PC-3 (cell line): Measurements from ENCODE around the gene CA10.

Source experiments
- EZH2 ChIP-seq: fragments of 300-600 bp; sonication (generic); IDR thresholded peaks from one replicate; pipeline ENCODE4 v1.6.1; 2017; ENCODE audit warnings: antibody characterized with exemption, mild to moderate bottlenecking, low read length; ENCODE audit not compliant: unreplicated experiment
- TF ChIP-seq, protein P1 (sequence below): fragments of 300-600 bp; sonication (generic); conservative IDR thresholded peaks from 2 replicates; pipeline ENCODE4 v1.5.1; 2017; ENCODE audit warnings: antibody characterized with exemption, low read depth, mild to moderate bottlenecking, low read length

- TF ChIP-seq, protein P1, sequence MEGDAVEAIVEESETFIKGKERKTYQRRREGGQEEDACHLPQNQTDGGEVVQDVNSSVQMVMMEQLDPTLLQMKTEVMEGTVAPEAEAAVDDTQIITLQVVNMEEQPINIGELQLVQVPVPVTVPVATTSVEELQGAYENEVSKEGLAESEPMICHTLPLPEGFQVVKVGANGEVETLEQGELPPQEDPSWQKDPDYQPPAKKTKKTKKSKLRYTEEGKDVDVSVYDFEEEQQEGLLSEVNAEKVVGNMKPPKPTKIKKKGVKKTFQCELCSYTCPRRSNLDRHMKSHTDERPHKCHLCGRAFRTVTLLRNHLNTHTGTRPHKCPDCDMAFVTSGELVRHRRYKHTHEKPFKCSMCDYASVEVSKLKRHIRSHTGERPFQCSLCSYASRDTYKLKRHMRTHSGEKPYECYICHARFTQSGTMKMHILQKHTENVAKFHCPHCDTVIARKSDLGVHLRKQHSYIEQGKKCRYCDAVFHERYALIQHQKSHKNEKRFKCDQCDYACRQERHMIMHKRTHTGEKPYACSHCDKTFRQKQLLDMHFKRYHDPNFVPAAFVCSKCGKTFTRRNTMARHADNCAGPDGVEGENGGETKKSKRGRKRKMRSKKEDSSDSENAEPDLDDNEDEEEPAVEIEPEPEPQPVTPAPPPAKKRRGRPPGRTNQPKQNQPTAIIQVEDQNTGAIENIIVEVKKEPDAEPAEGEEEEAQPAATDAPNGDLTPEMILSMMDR, result no peak
- no peak for TF ChIP-seq EZH2
These were observed 9.6 kb downstream of the CA10 start for GRCh38 chr17:52148969-52149351.
